Sigmoid colon (tissue), 7 donors: ENCODE data around the gene ANXA3. TPM values are rescaled to one million over a fixed set of nuclear protein-coding genes. Genes with fewer than 3 reads are reported as not detected.
A peak's percentile ranks its signal among the peaks of the same experiment; 100 is the strongest.

Experiments used
- DNase-seq: peaks from one replicate; pipeline ENCODE4 v3.0.0-alpha.2; 2019
- H3K27ac ChIP-seq, 4 donors: fragments of 200-600 bp; sonication (generic); one replicate each; pipeline ENCODE4 v1.5.1; 2016 to 2019; ENCODE audit warnings: mild to moderate bottlenecking in 1 of 4
- H3K27me3 ChIP-seq, 3 donors: fragments of 200-600 bp; sonication (generic); one replicate each; pipeline ENCODE4 v1.5.1; 2019; ENCODE audit warnings: mild to moderate bottlenecking in 1 of 3
- H3K36me3 ChIP-seq, 4 donors: fragments of 200-600 bp; sonication (generic); one replicate each; pipeline ENCODE4 v1.5.1; 2016 to 2019
- H3K4me1 ChIP-seq, 4 donors: fragments of 200-600 bp; sonication (generic); one replicate each; pipeline ENCODE4 v1.5.1; 2017 to 2019
- H3K4me3 ChIP-seq, 4 donors: fragments of 200-600 bp; sonication (generic); one replicate each; pipeline ENCODE4 v1.5.1; 2017 to 2019; ENCODE audit warnings: mild to moderate bottlenecking in 2 of 4, moderate library complexity in 1 of 4
- H3K9me3 ChIP-seq, 4 donors: fragments of 200-600 bp in 3 of 4; sonication (generic) in 3 of 4; one replicate each; pipeline versions ENCODE4 v1.5.1 to v1.6.1; 2013 to 2019
- CTCF ChIP-seq, 4 experiments: fragments of 450-650 bp in 3 of 4; fragments of 200-600 bp in 1 of 4; IDR thresholded peaks; one replicate each; pipeline ENCODE4 v1.5.1; 2016 to 2019; ENCODE audit warnings: antibody characterized with exemption in 4 of 4, mild to moderate bottlenecking in 3 of 4, moderate library complexity in 2 of 4
- EP300 ChIP-seq, 4 donors: sonication (generic); formaldehyde crosslinking; IDR thresholded peaks; one replicate each; pipeline ENCODE4 v1.6.1; 2017; ENCODE audit warnings: antibody characterized with exemption in 4 of 4
- POLR2A ChIP-seq, 2 donors: fragments of 450-650 bp; IDR thresholded peaks; one replicate each; pipeline ENCODE4 v1.6.1; 2016; ENCODE audit warnings: antibody characterized with exemption in 2 of 2, mild to moderate bottlenecking in 2 of 2, moderate library complexity in 2 of 2
- POLR2AphosphoS5 ChIP-seq, 4 donors: sonication (generic); formaldehyde crosslinking; IDR thresholded peaks; one replicate each; pipeline ENCODE4 v1.6.1; 2017; ENCODE audit warnings: antibody characterized with exemption in 4 of 4
- WGBS, 2 donors: extraction: QIAGEN DNeasy Blood & Tissue Kit; methylation state at CpG; one replicate each; pipeline ENCODE4 v1.1.7; 2013; 5-methylcytosine and 5-hydroxymethylcytosine counted together
- intact Hi-C: fragments of 100-400 bp; cut with DNase I; formaldehyde crosslinking; loops from one replicate; pipeline ENCODE4 v1.15.1; 2023
- polyA plus RNA-seq, 3 donors: library from polyadenylated mRNA; stranded (reverse); fragments of 200-250 nt; gene quantifications; one replicate each; pipeline ENCODE4 v1.2.3, GENCODE V29; 2013
- total RNA-seq, 4 donors: library from RNA; depleted of rRNA; stranded (reverse); fragments of >200 nt; gene quantifications; one replicate each; pipeline ENCODE4 v1.1.0, GENCODE V29; 2016
- donor health status: healthy with polysubstance abuse.
- donor health status: Bipolar disorder and iron deficiency.
- donor health status: healthy.

The ANXA3 gene
- total and polyA plus RNA-seq, 7 donors: 17.8 to 109 (median 46.4) TPM

GRCh38 chr4:78612398-78613178 is 61.0 kb downstream of the ANXA3 start:
- no peaks in the 10 kb centered on the region for H3K27me3 ChIP-seq
- intact Hi-C loops: loop anchor here (2.0 kb wide), 1 partner anchor 252 kb away; no protein-coding TSS in a partner anchor
- H3K4me1 ChIP-seq: peaks cover 0 to 10% (median 0%) of the 10 kb centered on the region in 4 donors
- H3K9me3 ChIP-seq: no peaks in the 10 kb centered on the region
- no peak overlapping the region for H3K27ac ChIP-seq
- no peaks in the 10 kb centered on the region for H3K36me3 ChIP-seq
- DNase-seq: no peak
- no peak overlapping the region for H3K4me3 ChIP-seq
- WGBS, 2 donors: 62% methylated on average over 3 of the region's 3 CpGs
- TF ChIP-seq POLR2A (IDR thresholded peaks at IDR 0.05) (no peak), EP300 (IDR thresholded peaks at IDR 0.05) (no peak), POLR2AphosphoS5 (IDR thresholded peaks at IDR 0.05) (no peak), CTCF (IDR thresholded peaks at IDR 0.05) (peak; percentile 12 to 63 (median 37))

DNA sequence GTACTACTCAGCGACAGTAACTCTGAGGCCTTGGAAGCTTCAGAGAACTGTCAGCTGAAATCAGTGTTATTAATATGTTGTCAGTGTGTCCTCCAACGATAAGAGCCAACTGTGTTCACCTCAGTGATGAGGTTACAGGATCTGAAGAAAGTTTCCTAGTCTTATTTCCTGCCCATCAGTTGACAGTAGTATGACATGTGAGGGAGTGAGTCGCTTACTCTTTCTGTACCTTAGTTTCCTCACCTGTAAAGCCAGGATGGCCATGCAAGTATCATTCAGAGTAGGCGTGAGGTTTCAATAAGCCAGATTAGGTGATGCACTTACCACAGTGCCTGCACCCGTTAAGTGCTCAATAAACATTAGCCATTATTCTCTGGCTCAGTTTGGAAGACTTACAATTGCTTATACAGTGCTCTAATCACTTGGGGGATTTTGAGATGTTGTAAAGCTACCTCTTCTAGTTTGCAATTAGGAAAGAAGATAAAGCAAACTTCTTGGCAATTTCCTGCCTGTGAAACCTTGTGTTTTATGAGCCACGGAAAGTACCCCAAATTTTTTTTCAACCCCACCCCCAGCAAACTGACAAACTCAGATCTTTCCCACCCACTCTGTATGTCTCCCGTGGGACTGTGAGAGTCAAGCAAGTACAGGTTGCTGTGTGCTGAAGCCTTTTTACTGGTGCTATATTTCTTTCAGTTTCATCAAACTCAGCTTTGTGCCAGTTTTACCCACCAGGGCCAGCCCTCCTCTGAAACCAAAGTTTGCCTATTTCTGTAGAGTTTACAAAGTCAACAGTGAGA is 62.2 kb downstream of the ANXA3 start:
- Histone ChIP-seq H3K27ac (no peak overlapping the region), H3K27me3 (no peaks in the 10 kb centered on the region), H3K4me3 (no peak overlapping the region), H3K9me3 (no peaks in the 10 kb centered on the region), H3K4me1 (peaks cover 0 to 10% (median 0%) of the 10 kb centered on the region in 4 donors), H3K36me3 (no peaks in the 10 kb centered on the region)
- DNase-seq: no peak
- TF ChIP-seq POLR2AphosphoS5 (IDR thresholded peaks at IDR 0.05) (no peak), CTCF (IDR thresholded peaks at IDR 0.05) (no peak), EP300 (IDR thresholded peaks at IDR 0.05) (no peak), POLR2A (IDR thresholded peaks at IDR 0.05) (no peak)
- 48 to 60% methylated on average over 7 of the region's 7 CpGs for WGBS, 2 donors
- intact Hi-C loops: loop anchor here (2.0 kb wide), 1 partner anchor 251 kb away; no protein-coding TSS in a partner anchor

DNA sequence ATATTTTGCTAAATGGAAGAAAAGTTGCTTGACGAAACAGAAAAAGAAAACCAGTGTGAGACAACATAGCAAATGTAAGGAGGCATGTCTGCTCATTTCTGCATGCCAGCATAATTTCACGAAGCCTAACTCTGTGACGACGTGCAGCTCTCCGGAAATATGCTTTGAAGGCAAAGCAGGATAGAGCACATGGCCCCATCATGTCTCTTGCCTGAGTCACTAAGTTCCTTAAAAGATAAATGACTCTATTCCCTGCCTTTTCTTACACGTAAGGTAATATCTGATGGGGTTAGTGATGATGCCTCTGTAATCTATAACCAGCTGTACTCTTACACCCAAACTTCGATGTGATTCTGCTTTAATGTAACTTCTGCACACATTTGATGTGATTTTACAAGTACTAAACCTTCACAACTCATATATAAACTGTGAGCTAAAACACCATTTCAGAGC is 64.5 kb downstream of the ANXA3 start:
- Histone ChIP-seq H3K4me1 (peaks cover 0 to 10% (median 0%) of the 10 kb centered on the region in 4 donors), H3K27ac (no peak overlapping the region), H3K27me3 (no peaks in the 10 kb centered on the region), H3K4me3 (no peak overlapping the region), H3K36me3 (no peaks in the 10 kb centered on the region), H3K9me3 (no peaks in the 10 kb centered on the region)
- no peak for DNase-seq
- TF ChIP-seq POLR2AphosphoS5 (IDR thresholded peaks at IDR 0.05): no peak
- no peak for TF ChIP-seq POLR2A (IDR thresholded peaks at IDR 0.05)
- no peak for TF ChIP-seq CTCF (IDR thresholded peaks at IDR 0.05)
- TF ChIP-seq EP300 (IDR thresholded peaks at IDR 0.05): no peak
- intact Hi-C loops: no loop called here
- 83 to 85% methylated on average over 7 of the region's 7 CpGs for WGBS, 2 donors

GRCh38 chr4:78618436-78618835 is 66.9 kb downstream of the ANXA3 start:
- no peak for DNase-seq
- Histone ChIP-seq H3K27ac (no peak overlapping the region), H3K36me3 (no peaks in the 10 kb centered on the region), H3K9me3 (no peaks in the 10 kb centered on the region), H3K4me3 (no peak overlapping the region), H3K27me3 (no peaks in the 10 kb centered on the region), H3K4me1 (peaks cover 0 to 10% (median 0%) of the 10 kb centered on the region in 4 donors)
- TF ChIP-seq POLR2A (IDR thresholded peaks at IDR 0.05): no peak
- no peak for TF ChIP-seq CTCF (IDR thresholded peaks at IDR 0.05)
- TF ChIP-seq EP300 (IDR thresholded peaks at IDR 0.05): no peak
- TF ChIP-seq POLR2AphosphoS5 (IDR thresholded peaks at IDR 0.05): no peak
- intact Hi-C loops: no loop called here
- 76 to 81% methylated on average over 1 of the region's 1 CpG for WGBS, 2 donors
